Esophagus (tissue), 2 donors: Measurements from ENCODE around the gene ARAF. TPM values are rescaled to one million over a fixed set of nuclear protein-coding genes. Genes with fewer than 3 reads are reported as not detected.

Experiments
- H3K27ac ChIP-seq, 2 donors: one replicate each; pipeline ENCODE4 v1.5.1; 2013; ENCODE audit warnings: low read depth in 2 of 2, mild to moderate bottlenecking in 2 of 2, inconsistent platforms in 1 of 2, low read length in 1 of 2, moderate library complexity in 1 of 2
- H3K27me3 ChIP-seq, 2 donors: one replicate each; pipeline ENCODE4 v1.6.1; 2013; ENCODE audit warnings: low read length in 2 of 2, control low read depth in 1 of 2, mild to moderate bottlenecking in 1 of 2; ENCODE audit not compliant: insufficient read depth in 2 of 2, control insufficient read depth in 1 of 2
- H3K36me3 ChIP-seq, 2 donors: one replicate each; pipeline ENCODE4 v1.6.1; 2013; ENCODE audit warnings: low read length in 1 of 2; ENCODE audit not compliant: control insufficient read depth in 2 of 2, insufficient read depth in 2 of 2
- H3K4me1 ChIP-seq, 2 donors: one replicate each; pipeline ENCODE4 v1.6.1; 2013; ENCODE audit warnings: low read length in 1 of 2; ENCODE audit not compliant: control insufficient read depth in 2 of 2, insufficient read depth in 2 of 2
- H3K4me3 ChIP-seq, 2 donors: one replicate each; pipeline ENCODE4 v1.5.1; 2013; ENCODE audit warnings: low read length in 2 of 2, mild to moderate bottlenecking in 2 of 2, low read depth in 1 of 2, moderate library complexity in 1 of 2
- H3K9me3 ChIP-seq, 2 donors: one replicate each; pipeline ENCODE4 v1.6.1; 2013; ENCODE audit warnings: mild to moderate bottlenecking in 2 of 2, low read depth in 1 of 2, low read length in 1 of 2, moderate library complexity in 1 of 2; ENCODE audit not compliant: control insufficient read depth in 2 of 2, insufficient read depth in 1 of 2
- WGBS, 2 donors: extraction: QIAGEN DNeasy Blood & Tissue Kit; methylation state at CpG; one replicate each; pipeline ENCODE4 v1.1.7; 2013; 5-methylcytosine and 5-hydroxymethylcytosine counted together
- polyA plus RNA-seq, 2 donors: library from polyadenylated mRNA; stranded (reverse); fragments of 200-250 nt; gene quantifications; one replicate each; pipeline ENCODE4 v1.2.3, GENCODE V29; 2013
- donor health status: healthy with polysubstance abuse.
- donor health status: Bipolar disorder and iron deficiency.

ARAF gene
- polyA plus RNA-seq, 2 donors: 20.9 to 24.3 TPM

DNA sequence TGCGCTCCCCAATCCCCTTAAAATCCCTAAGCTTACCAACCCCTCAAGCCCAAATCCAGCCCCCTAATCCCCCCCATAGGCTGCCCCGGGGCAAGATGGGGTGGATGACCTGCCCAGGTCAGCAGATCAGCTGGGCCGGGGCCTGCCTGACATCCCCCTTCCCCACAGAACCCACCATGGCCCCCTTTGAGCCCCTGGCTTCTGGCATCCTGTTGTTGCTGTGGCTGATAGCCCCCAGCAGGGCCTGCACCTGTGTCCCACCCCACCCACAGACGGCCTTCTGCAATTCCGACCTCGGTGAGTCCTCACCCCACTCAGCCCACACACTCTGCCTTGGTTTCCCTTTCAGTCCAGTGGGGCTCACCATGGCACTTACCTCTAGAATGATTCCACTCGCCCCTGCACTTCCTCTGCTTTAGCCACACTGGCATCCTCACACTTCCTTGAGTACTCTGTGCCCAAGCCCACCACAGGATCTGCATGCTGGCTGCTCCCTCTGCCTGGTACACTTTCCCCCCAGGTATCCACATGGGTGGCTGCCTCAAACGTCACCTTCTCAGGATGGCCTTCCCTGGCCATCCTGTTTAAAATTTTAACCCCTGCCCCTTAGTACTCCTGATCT is 22.3 kb downstream of the ARAF start:
- 49 to 52% methylated on average over 8 of the region's 8 CpGs for WGBS, 2 donors
- Histone ChIP-seq H3K4me3 (no peak overlapping the region), H3K27me3 (no peaks in the 10 kb centered on the region), H3K36me3 (no peaks in the 10 kb centered on the region), H3K4me1 (peaks cover 2 to 5% of the 10 kb centered on the region in 2 donors), H3K9me3 (no peaks in the 10 kb centered on the region), H3K27ac (peak overlapping the region in 1 of 2 donors; percentile 40)

DNA sequence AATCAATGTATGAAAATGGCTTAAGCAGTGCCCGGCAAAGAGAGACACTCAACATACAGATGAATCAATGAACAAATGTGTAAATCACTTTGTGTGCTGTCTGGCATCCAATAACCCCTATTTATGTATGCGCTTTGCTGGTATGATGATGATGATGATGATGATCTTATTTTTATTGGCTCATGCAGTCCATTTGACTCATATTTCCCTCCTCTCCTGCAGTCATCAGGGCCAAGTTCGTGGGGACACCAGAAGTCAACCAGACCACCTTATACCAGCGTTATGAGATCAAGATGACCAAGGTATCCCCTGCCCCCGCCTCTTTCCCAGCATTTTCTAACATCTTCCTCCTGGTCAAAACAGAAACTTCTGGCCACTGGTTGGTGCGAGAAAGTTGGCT is 23.7 kb downstream of the ARAF start:
- H3K4me3 ChIP-seq: no peak overlapping the region
- H3K9me3 ChIP-seq: no peaks in the 10 kb centered on the region
- no peak overlapping the region for H3K27ac ChIP-seq
- no peaks in the 10 kb centered on the region for H3K36me3 ChIP-seq
- 72% methylated on average over 6 of the region's 6 CpGs for WGBS, 2 donors
- H3K4me1 ChIP-seq: peaks cover 2 to 5% of the 10 kb centered on the region in 2 donors
- H3K27me3 ChIP-seq: no peaks in the 10 kb centered on the region

DNA sequence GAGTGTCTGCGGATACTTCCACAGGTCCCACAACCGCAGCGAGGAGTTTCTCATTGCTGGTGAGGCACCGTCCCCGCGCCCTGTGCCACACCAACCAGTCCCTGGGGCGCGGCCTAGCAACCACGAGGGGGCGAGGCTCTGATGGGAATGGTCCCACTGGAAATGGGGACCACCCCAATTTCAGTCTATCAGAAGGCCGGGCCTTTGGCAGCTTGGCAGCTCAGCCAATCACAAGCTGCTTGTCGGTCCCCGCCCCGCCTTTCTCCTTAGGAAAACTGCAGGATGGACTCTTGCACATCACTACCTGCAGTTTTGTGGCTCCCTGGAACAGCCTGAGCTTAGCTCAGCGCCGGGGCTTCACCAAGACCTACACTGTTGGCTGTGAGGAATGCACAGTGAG is 24.3 kb downstream of the ARAF start:
- no peak overlapping the region for H3K4me3 ChIP-seq
- H3K4me1 ChIP-seq: peaks cover 2 to 5% of the 10 kb centered on the region in 2 donors
- no peak overlapping the region for H3K27ac ChIP-seq
- no peaks in the 10 kb centered on the region for H3K9me3 ChIP-seq
- WGBS, 2 donors: 74 to 81% methylated on average over 16 of the region's 16 CpGs
- no peaks in the 10 kb centered on the region for H3K36me3 ChIP-seq
- no peaks in the 10 kb centered on the region for H3K27me3 ChIP-seq

DNA sequence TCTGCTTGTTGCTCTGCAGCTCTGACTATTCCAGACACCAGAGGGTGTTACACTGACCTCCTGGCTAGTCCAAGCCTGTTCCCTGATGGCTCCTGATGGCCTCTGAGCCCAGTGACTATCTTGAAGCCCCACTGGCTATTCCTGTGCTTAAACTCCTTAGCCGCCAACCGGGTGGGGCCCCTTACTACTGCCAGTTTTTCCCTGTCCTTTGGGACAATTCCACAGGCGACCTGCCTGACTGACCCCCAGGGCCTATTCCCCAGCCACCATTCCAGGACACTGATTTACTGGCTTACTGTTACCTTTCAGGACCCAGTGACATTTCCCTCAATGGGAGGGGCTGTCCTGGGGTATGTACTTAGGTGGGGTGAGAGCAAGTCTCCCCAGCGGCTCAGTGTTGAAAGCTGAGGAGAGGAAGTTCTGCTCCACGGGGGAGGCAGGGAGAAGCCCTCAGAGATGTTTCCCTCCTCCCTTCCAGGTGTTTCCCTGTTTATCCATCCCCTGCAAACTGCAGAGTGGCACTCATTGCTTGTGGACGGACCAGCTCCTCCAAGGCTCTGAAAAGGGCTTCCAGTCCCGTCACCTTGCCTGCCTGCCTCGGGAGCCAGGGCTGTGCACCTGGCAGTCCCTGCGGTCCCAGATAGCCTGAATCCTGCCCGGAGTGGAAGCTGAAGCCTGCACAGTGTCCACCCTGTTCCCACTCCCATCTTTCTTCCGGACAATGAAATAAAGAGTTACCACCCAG is 25.2 kb downstream of the ARAF start:
- H3K4me1 ChIP-seq: peaks cover 2 to 5% of the 10 kb centered on the region in 2 donors
- H3K27ac ChIP-seq: no peak overlapping the region
- no peaks in the 10 kb centered on the region for H3K27me3 ChIP-seq
- H3K9me3 ChIP-seq: no peaks in the 10 kb centered on the region
- H3K4me3 ChIP-seq: no peak overlapping the region
- no peaks in the 10 kb centered on the region for H3K36me3 ChIP-seq
- 52 to 61% methylated on average over 11 of the region's 11 CpGs for WGBS, 2 donors

DNA sequence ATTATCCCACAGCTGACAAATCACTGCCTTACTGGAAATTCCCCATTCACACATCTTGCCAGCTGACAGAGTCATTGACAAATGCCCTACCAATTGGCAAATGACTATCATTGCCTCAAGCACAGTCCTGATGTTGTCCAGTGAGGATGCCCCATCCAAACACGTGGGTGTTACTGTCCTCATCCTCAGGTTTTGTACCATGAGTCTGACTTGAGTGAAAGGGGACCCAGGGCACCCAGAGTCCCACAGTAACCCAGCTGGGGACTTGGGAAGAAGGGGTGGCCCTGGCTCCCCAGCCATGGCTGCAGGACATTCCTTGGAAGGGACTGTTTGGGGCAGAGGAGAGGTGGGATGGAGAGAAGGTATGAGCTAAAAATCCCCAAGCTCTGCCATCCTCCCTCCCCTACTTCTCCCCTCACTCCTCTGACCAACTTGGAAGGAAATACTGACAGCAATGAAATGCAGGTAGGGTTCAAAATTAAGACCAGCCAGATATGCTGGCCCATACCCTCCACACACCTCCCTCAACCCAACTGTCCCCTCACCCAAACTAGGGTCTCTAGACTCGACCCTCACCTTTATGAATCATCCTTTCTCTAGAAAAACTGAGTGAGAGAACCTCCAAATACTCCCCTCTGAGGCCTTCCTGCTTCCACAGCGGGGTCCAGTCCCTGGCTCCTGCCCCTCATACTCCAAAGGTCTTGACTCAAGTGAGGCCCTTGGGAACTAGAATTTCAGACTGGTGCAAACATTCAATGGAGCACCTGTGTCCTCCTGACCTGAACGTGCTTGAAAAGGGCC is 26.3 kb downstream of the ARAF start:
- no peak overlapping the region for H3K4me3 ChIP-seq
- H3K9me3 ChIP-seq: no peaks in the 10 kb centered on the region
- H3K27ac ChIP-seq: no peak overlapping the region
- H3K36me3 ChIP-seq: no peaks in the 10 kb centered on the region
- 42 to 65% methylated on average over 4 of the region's 4 CpGs for WGBS, 2 donors
- peaks cover 2 to 3% of the 10 kb centered on the region in 2 donors for H3K4me1 ChIP-seq
- H3K27me3 ChIP-seq: no peaks in the 10 kb centered on the region

GRCh38 chrX:47587906-47588735 is 27.1 kb downstream of the ARAF start:
- no peak overlapping the region for H3K4me3 ChIP-seq
- no peaks in the 10 kb centered on the region for H3K27me3 ChIP-seq
- H3K36me3 ChIP-seq: no peaks in the 10 kb centered on the region
- H3K9me3 ChIP-seq: no peaks in the 10 kb centered on the region
- no peak overlapping the region for H3K27ac ChIP-seq
- WGBS, 2 donors: 77 to 85% methylated on average over 16 of the region's 16 CpGs
- peaks cover 2 to 3% of the 10 kb centered on the region in 2 donors for H3K4me1 ChIP-seq

GRCh38 chrX:47590984-47591383 is 30.0 kb downstream of the ARAF start:
- Histone ChIP-seq H3K27me3 (no peaks in the 10 kb centered on the region), H3K4me3 (no peak overlapping the region), H3K4me1 (no peaks in the 10 kb centered on the region), H3K36me3 (no peaks in the 10 kb centered on the region), H3K27ac (no peak overlapping the region), H3K9me3 (peaks cover 0 to 2% of the 10 kb centered on the region in 2 donors)
- 81 to 82% methylated on average over 5 of the region's 5 CpGs for WGBS, 2 donors

DNA sequence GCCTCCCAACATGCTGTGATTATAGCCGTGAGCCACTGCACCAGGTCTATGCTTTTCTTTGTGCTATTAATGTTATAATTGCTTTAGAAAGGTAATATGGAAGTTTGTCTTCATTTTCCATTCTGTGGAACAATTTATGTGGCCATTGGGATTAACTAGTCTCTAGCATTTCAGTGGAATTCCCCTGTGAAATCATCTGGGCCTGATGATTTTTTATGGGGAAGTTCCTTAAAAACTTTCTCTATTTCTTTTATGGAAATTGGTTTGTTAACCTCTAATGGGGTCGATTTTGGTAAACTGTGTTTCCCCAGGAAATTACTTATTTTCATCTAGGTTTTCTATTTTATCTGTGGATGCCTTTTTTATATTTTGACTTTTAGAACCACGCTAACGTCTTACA is 32.5 kb downstream of the ARAF start:
- 69 to 81% methylated on average over 4 of the region's 4 CpGs for WGBS, 2 donors
- no peaks in the 10 kb centered on the region for H3K36me3 ChIP-seq
- H3K27ac ChIP-seq: no peak overlapping the region
- no peaks in the 10 kb centered on the region for H3K4me1 ChIP-seq
- H3K4me3 ChIP-seq: no peak overlapping the region
- peaks cover 0 to 2% of the 10 kb centered on the region in 2 donors for H3K9me3 ChIP-seq
- H3K27me3 ChIP-seq: no peaks in the 10 kb centered on the region

DNA sequence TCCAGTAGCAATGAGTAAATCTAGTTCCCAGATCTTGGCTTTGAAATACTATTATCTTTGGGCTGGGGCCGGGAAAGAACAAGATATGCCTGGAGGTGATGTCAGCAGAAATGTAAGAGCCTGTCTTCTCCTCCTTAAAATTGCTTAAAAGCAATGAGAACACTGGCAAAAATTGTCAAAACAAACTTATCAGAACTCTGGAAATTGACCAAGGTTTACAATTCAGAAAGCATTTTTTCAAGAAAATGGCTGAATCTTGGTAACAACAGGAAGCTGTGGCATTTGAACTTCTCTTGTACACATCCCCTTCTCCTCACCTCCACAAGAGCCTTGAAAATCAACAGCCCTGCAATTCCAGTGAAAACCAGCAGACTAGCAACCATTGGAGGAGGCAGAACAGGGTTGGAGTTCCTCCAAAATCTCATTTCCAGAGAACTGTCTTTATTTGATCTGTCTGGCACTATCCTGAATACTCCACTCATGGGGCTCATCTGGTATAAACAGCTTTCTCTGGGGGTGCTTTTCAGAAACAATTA is 34.8 kb downstream of the ARAF start:
- Histone ChIP-seq H3K27ac (no peak overlapping the region), H3K4me1 (no peaks in the 10 kb centered on the region), H3K27me3 (no peaks in the 10 kb centered on the region), H3K9me3 (peaks cover 0 to 2% of the 10 kb centered on the region in 2 donors), H3K36me3 (no peaks in the 10 kb centered on the region), H3K4me3 (no peak overlapping the region)
- WGBS, 2 donors: 25 to 50% methylated on average over 1 of the region's 1 CpG
